ENCODE data around the gene MAN2A2.

DNA sequence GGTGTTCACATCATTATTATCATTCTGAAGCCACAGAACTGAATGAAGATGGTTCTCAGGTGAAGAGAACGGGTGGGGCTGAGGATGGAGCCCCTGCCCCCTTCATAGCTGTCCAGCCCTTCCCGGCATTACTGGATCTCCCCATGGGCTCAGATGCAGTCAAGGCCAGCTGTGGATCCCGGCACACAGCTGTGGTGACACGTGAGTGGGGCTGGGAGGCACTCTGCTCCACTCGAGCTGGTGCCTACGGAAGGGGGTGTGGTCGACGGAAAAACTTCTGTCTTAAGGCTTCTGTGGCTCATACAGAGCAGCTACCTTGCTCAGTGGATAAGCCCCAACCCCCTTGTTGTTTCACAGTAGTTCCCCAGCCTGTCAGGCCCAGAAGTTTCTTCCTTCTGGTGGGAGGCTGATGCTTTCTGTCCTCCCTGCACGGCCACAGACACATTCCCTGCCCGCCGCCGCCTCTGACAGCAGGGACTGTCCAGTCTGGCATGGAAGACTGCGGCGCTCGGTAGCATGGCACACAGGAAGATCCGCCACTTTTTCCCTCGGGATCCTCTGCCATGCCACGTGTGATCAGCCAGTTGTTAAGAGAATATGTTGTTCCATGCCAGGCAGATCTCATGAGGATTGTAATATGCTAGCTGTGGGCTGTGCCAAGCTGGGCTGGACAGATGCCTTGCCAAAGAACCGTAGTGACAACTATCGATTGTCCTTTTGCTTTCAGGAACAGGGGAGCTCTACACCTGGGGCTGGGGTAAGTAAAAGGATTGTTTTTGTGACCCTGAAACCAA, 57.4 kb downstream of the MAN2A2 start:
- TF ChIP-seq, protein P1, sequence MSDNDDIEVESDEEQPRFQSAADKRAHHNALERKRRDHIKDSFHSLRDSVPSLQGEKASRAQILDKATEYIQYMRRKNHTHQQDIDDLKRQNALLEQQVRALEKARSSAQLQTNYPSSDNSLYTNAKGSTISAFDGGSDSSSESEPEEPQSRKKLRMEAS (IDR thresholded peaks at IDR 0.05), result no peak
- no peak for TF ChIP-seq ZBTB7A (IDR thresholded peaks at IDR 0.05; ENCODE audit: low read depth)
- no peak for TF ChIP-seq TCF12 (IDR thresholded peaks at IDR 0.05; ENCODE audit: low read depth)
- TF ChIP-seq RAD21 (IDR thresholded peaks at IDR 0.05; ENCODE audit: low read depth), result no peak
- TF ChIP-seq EP300 (IDR thresholded peaks at IDR 0.05; ENCODE audit: borderline replicate concordance), result no peak
- TF ChIP-seq CEBPB (IDR thresholded peaks at IDR 0.05), result no peak
- TF ChIP-seq, protein P2, sequence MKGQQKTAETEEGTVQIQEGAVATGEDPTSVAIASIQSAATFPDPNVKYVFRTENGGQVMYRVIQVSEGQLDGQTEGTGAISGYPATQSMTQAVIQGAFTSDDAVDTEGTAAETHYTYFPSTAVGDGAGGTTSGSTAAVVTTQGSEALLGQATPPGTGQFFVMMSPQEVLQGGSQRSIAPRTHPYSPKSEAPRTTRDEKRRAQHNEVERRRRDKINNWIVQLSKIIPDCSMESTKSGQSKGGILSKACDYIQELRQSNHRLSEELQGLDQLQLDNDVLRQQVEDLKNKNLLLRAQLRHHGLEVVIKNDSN (IDR thresholded peaks at IDR 0.05), result no peak
- TF ChIP-seq YY1 (IDR thresholded peaks at IDR 0.05; ENCODE audit: low read depth), result no peak
